ENCODE measurements around the gene SYTL1. TPM values are rescaled to one million over a fixed set of nuclear protein-coding genes. Genes with fewer than 3 reads are reported as not detected.
A peak's percentile ranks its signal among the peaks of the same experiment; 100 is the strongest.

SYTL1 gene
- total and polyA plus RNA-seq, 9 of the 15 experiments (the other 6 are each of a cell fraction or from before 2014, with no cell fraction given) = 0.04 to 9.3 (median 1.7) TPM

- 0 out of 4 replicates have a peak, but pooled peaks have one; percentile 43 to 63 for TF ChIP-seq SIN3A (IDR thresholded peaks at IDR 0.05; ENCODE audit: borderline replicate concordance in 2 of 2, control insufficient read depth in 1 of 2, low read depth in 2 of 2, low read length in 2 of 2)
- TF ChIP-seq ZSCAN32 (CRISPR knock-in tag; IDR thresholded peaks at IDR 0.05) = no peak
- no peak for TF ChIP-seq PRPF4 (IDR thresholded peaks at IDR 0.05; ENCODE audit: insufficient read depth, low read depth, low read length, poor library complexity, severe bottlenecking)
- TF ChIP-seq KLF6 (CRISPR knock-in tag; IDR thresholded peaks at IDR 0.05; ENCODE audit: borderline replicate concordance) = no peak
- no peak for TF ChIP-seq ZNF449 (CRISPR knock-in tag; IDR thresholded peaks at IDR 0.05)
- no peak for TF ChIP-seq ZNF175 (CRISPR knock-in tag; IDR thresholded peaks at IDR 0.05; ENCODE audit: low read depth)
- TF ChIP-seq GATAD2B (IDR thresholded peaks at IDR 0.05; ENCODE audit: borderline replicate concordance) = peak; percentile 99; the same call in 1 of the 2 replicates
- no peak for TF ChIP-seq FOXJ2 (tag; IDR thresholded peaks at IDR 0.05)
- peak; percentile 54; the same call in 1 of the 2 replicates for TF ChIP-seq CBX1 (IDR thresholded peaks at IDR 0.05; ENCODE audit: low read depth)
- TF ChIP-seq HDAC8 (tag; IDR thresholded peaks at IDR 0.05) = no peak
- no peak for TF ChIP-seq RFX7 (CRISPR knock-in tag; IDR thresholded peaks at IDR 0.05)
- TF ChIP-seq RAD21 (CRISPR knock-in tag; conservative IDR thresholded peaks at IDR 0.05 in 1 of 2, IDR thresholded peaks at IDR 0.05 in 1 of 2) = peak in 1 of 2 experiments; percentile 45; a peak in 2 of 4 replicates
- no peak; the same call in 1 of the 2 replicates for TF ChIP-seq NKRF (IDR thresholded peaks at IDR 0.05; ENCODE audit: borderline replicate concordance)
- TF ChIP-seq TCFL5 (CRISPR knock-in tag; conservative IDR thresholded peaks at IDR 0.05) = no peak
- TF ChIP-seq MTA1 (IDR thresholded peaks at IDR 0.05; ENCODE audit: borderline replicate concordance) = no peak
- no peak for TF ChIP-seq ASH1L (IDR thresholded peaks at IDR 0.05; ENCODE audit: borderline replicate concordance, low read depth, partially characterized antibody)
- no peak for TF ChIP-seq ZNF75A (CRISPR knock-in tag; IDR thresholded peaks at IDR 0.05)
- TF ChIP-seq NFIX (CRISPR knock-in tag; IDR thresholded peaks at IDR 0.05; ENCODE audit: low read depth) = no peak
- no peak for TF ChIP-seq ZNF444 (CRISPR knock-in tag; IDR thresholded peaks at IDR 0.05)
- no peak for TF ChIP-seq FOXK2 (conservative IDR thresholded peaks at IDR 0.05 in 1 of 2, IDR thresholded peaks at IDR 0.05 in 1 of 2; ENCODE audit: low read depth in 2 of 2)
- no peak for TF ChIP-seq CEBPG (CRISPR knock-in tag; IDR thresholded peaks at IDR 0.05)
- no peak for TF ChIP-seq CEBPG (tag; conservative IDR thresholded peaks at IDR 0.05 in 1 of 2, IDR thresholded peaks at IDR 0.05 in 1 of 2)
- no peak; the same call in 1 of the 2 replicates for TF ChIP-seq EP400 (IDR thresholded peaks at IDR 0.05)
- no peak; the same call in 1 of the 2 replicates for TF ChIP-seq FOSL1 (tag; conservative IDR thresholded peaks at IDR 0.05)
- TF ChIP-seq DPF2 (IDR thresholded peaks at IDR 0.05) = 0 out of 2 replicates have a peak, but pooled peaks have one; percentile 27
Observed at GRCh38 chr1:27366411-27367159, 24.8 kb downstream of the SYTL1 start, which contains the start of gene MAP3K6 (continued).

All from K562 (cell line).